D341Med (cell line): Measurements from ENCODE around the gene PIK3CD.
"Not testable (repeated sequence)": the region's sequence is repeated elsewhere in the genome, so short reads cannot be mapped to it uniquely, and the experiment has no call there.

ENCODE experiments used
- DNase-seq: peaks from one replicate; pipeline ENCODE4 v3.0.0; 2012; ENCODE audit warnings: low spot score

Gene PIK3CD

GRCh38 chr1:9654834-9655723 lies 3.5 kb downstream of the PIK3CD start:
- no peak for DNase-seq

GRCh38 chr1:9655836-9656235 lies 4.3 kb downstream of the PIK3CD start:
- no peak for DNase-seq

- no peak for DNase-seq
Observed at GRCh38 chr1:9657521-9658032, 6.0 kb downstream of the PIK3CD start.

- DNase-seq, result no peak
Observed at GRCh38 chr1:9658199-9658598, 6.7 kb downstream of the PIK3CD start.

- no peak for DNase-seq
Observed at GRCh38 chr1:9659328-9659727, 7.8 kb downstream of the PIK3CD start.

- DNase-seq, result no peak
Observed at GRCh38 chr1:9663257-9663656, 11.7 kb downstream of the PIK3CD start.

- DNase-seq, result no peak
Observed at GRCh38 chr1:9665193-9665592, 13.7 kb downstream of the PIK3CD start.

- no peak for DNase-seq
Observed at GRCh38 chr1:9668080-9668479, 16.5 kb downstream of the PIK3CD start.

GRCh38 chr1:9670085-9670484 lies 18.6 kb downstream of the PIK3CD start:
- DNase-seq, result no peak

- no peak for DNase-seq
Observed at GRCh38 chr1:9671377-9672140, 20.0 kb downstream of the PIK3CD start.

- no peak for DNase-seq
Observed at GRCh38 chr1:9672444-9672843, 20.9 kb downstream of the PIK3CD start.

GRCh38 chr1:9675393-9675792 lies 23.9 kb downstream of the PIK3CD start:
- DNase-seq, result no peak

GRCh38 chr1:9676128-9676527 lies 24.6 kb downstream of the PIK3CD start:
- DNase-seq, result not testable (repeated sequence)

GRCh38 chr1:9676815-9677393 lies 25.4 kb downstream of the PIK3CD start:
- DNase-seq, result no peak

GRCh38 chr1:9680091-9680490 lies 28.6 kb downstream of the PIK3CD start:
- DNase-seq, result no peak

GRCh38 chr1:9680828-9681227 lies 29.3 kb downstream of the PIK3CD start:
- DNase-seq, result no peak

- DNase-seq, result no peak
Observed at GRCh38 chr1:9684801-9685200, 33.3 kb downstream of the PIK3CD start.

- peak; percentile 79 for DNase-seq
Observed at GRCh38 chr1:9687120-9687873, 35.8 kb downstream of the PIK3CD start.

GRCh38 chr1:9687874-9688582 lies 36.5 kb downstream of the PIK3CD start:
- peak; percentile 61 for DNase-seq

GRCh38 chr1:9688599-9688998 lies 37.1 kb downstream of the PIK3CD start:
- no peak for DNase-seq

- DNase-seq, result peak; percentile 95
Observed at GRCh38 chr1:9689011-9689706, 37.6 kb downstream of the PIK3CD start.
